ENCODE measurements around the gene TMEM259.

- TF ChIP-seq CTCF (IDR thresholded peaks at IDR 0.05; ENCODE audit: low read length): no peak
- no peak for TF ChIP-seq EZH2 (IDR thresholded peaks at IDR 0.05; ENCODE audit: borderline replicate concordance, low read length)
Measured at GRCh38 chr19:1060689-1061088, 39.8 kb upstream of the TMEM259 start.
